HepG2 (cell line): ENCODE results near the gene CFAP61. TPM values are rescaled to one million over a fixed set of nuclear protein-coding genes. Genes with fewer than 3 reads are reported as not detected.

Experiments used
- ARNT2 ChIP-seq: sonication (generic); formaldehyde crosslinking; IDR thresholded peaks from 2 replicates; pipeline ENCODE4 v1.8.0; 2022; ENCODE audit warnings: mild to moderate bottlenecking, low read depth, missing genetic modification reagents, moderate library complexity
- ATRX ChIP-seq: sonication (generic); formaldehyde crosslinking; IDR thresholded peaks from 2 replicates; pipeline ENCODE4 v1.4.0; 2020; ENCODE audit warnings: missing genetic modification reagents, borderline replicate concordance
- HES4 ChIP-seq: sonication (generic); formaldehyde crosslinking; IDR thresholded peaks from 2 replicates; pipeline ENCODE4 v1.9.0; 2021; ENCODE audit warnings: mild to moderate bottlenecking, missing genetic modification reagents, borderline replicate concordance
- IRF2 ChIP-seq: IDR thresholded peaks from 2 replicates; pipeline ENCODE4 v1.6.1; 2018; ENCODE audit warnings: missing genetic modification reagents, missing compliant biosample characterization
- JUN ChIP-seq: sonication (generic); formaldehyde crosslinking; IDR thresholded peaks from 2 replicates; pipeline ENCODE4 v1.4.0; 2020; ENCODE audit warnings: mild to moderate bottlenecking, missing genetic modification reagents
- RXRB ChIP-seq: IDR thresholded peaks from 2 replicates; pipeline ENCODE4 v1.6.1; 2016; ENCODE audit warnings: borderline replicate concordance, missing genetic modification reagents, missing compliant biosample characterization
- SPEN ChIP-seq: sonication (generic); formaldehyde crosslinking; IDR thresholded peaks from 2 replicates; pipeline ENCODE4 v1.5.1; 2020; ENCODE audit warnings: low read depth, mild to moderate bottlenecking, missing genetic modification reagents
- ZNF230 ChIP-seq: sonication (generic); formaldehyde crosslinking; IDR thresholded peaks from 2 replicates; pipeline ENCODE4 v1.4.0; 2020; ENCODE audit warnings: mild to moderate bottlenecking, missing genetic modification reagents
- ZNF251 ChIP-seq: sonication (generic); formaldehyde crosslinking; IDR thresholded peaks from 2 replicates; pipeline ENCODE4 v1.9.0; 2021; ENCODE audit warnings: mild to moderate bottlenecking, missing genetic modification reagents
- ZNF678 ChIP-seq: sonication (generic); formaldehyde crosslinking; IDR thresholded peaks from 2 replicates; pipeline ENCODE4 v1.4.0; 2020; ENCODE audit warnings: mild to moderate bottlenecking, missing genetic modification reagents
- polyA plus RNA-seq, 8 experiments: library from polyadenylated mRNA; depleted of rRNA in 3 of 8; stranded (reverse) in 7 of 8; unstranded in 1 of 8; fragments of >200 nt; fragmentation: Illumina TruSeq in 4 of 8; extraction: Trizol in 4 of 8; gene quantifications; 2 replicates each; pipeline versions ENCODE4 v1.2.1 to v1.2.3, GENCODE V29; 2011 to 2016; ENCODE audit warnings: low read depth in 4 of 8, missing spikeins in 1 of 8, mixed read lengths in 1 of 8; ENCODE audit not compliant: insufficient read depth in 1 of 8
- total RNA-seq, 5 experiments: library from RNA; depleted of rRNA; stranded (reverse); fragments of >200 nt; fragmentation: Illumina TruSeq; extraction: Trizol; gene quantifications; 2 replicates each; pipeline ENCODE4 v1.2.3, GENCODE V29; 2016; ENCODE audit warnings: low read depth in 1 of 5
- TF ChIP-seq, protein P1 (sequence below), 2 experiments: sonication (generic) in 1 of 2; formaldehyde crosslinking in 1 of 2; IDR thresholded peaks; 2 replicates each; pipeline versions ENCODE4 v1.5.1 to v1.6.1; 2011 to 2020; ENCODE audit warnings: borderline replicate concordance in 1 of 2, low read depth in 1 of 2, low read length in 1 of 2, mild to moderate bottlenecking in 1 of 2, missing genetic modification reagents in 1 of 2, moderate library complexity in 1 of 2
- TF ChIP-seq, protein P2 (sequence below): sonication (generic); formaldehyde crosslinking; IDR thresholded peaks from 2 replicates; pipeline ENCODE4 v1.4.0; 2020; ENCODE audit warnings: missing genetic modification reagents, mild to moderate bottlenecking, borderline replicate concordance
- TF ChIP-seq, protein P3 (sequence below): sonication (generic); formaldehyde crosslinking; IDR thresholded peaks from 2 replicates; pipeline ENCODE4 v1.9.0; 2022; ENCODE audit warnings: low read depth, missing genetic modification reagents
- TF ChIP-seq, protein P4 (sequence below): sonication (generic); formaldehyde crosslinking; IDR thresholded peaks from 2 replicates; pipeline ENCODE4 v1.4.0; 2020; ENCODE audit warnings: missing genetic modification reagents, borderline replicate concordance
- TF ChIP-seq, protein P5 (sequence below): IDR thresholded peaks from 2 replicates; pipeline ENCODE4 v1.6.1; 2016; ENCODE audit warnings: missing genetic modification reagents, missing compliant biosample characterization
- TF ChIP-seq, protein P6 (sequence below): sonication (generic); formaldehyde crosslinking; IDR thresholded peaks from 2 replicates; pipeline ENCODE4 v1.8.0; 2022; ENCODE audit warnings: low read depth, missing genetic modification reagents

CFAP61 gene
- total and polyA plus RNA-seq, 2 of the 13 experiments (the other 11 are each of a cell fraction or from before 2014, with no cell fraction given): 0.27 TPM; not detected in 1

DNA sequence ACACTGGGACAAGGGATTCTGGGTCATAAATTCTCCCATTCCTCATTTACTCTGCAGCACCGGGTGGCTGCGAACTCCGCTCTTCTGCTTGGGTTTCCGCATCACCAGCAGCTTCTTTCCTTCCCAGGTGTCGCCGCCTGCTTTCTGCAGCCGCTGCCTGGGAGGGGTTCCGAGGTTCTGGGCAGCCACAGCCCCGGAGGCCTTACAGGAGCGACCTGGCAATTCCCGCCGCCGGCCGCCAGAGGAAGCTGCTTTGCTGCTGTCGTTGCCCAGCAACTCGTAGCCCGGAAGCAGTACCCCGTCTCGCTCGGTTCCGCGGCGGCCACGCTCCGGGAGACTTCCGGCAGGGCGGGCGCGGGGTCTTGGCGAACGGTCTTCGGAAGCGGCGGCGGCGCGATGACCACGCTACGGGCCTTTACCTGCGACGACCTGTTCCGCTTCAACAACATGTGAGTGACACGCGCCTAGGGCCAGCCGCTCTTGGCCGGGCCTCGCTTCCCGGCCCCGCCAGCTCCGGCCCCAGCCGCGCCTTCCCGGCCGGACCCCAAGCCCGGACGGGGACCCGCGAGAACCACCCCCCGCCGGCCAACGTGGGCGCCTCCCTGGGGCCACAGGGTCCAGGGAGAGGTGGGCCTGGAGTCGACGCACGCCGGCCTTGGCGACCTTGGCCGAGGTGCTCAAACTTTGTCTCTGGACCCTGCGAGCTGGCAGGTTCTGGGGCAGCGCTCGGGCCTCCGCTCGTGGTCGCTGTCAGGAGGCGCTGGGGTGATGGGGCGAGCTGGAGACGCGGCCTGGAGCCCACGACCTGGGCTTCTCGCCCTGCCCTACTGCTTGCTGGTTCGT lies 35.1 kb upstream of the CFAP61 start, which contains the start of gene NAA20 (continued):
- TF ChIP-seq JUN: peak; percentile 90
- peak; percentile 86 for TF ChIP-seq RXRB (CRISPR knock-in tag)
- peak; percentile 95 for TF ChIP-seq HES4 (CRISPR knock-in tag)
- peak; percentile 94 for TF ChIP-seq ZNF678 (CRISPR knock-in tag)
- peak; percentile 82; the same call in 1 of the 2 replicates for TF ChIP-seq ZNF251 (CRISPR knock-in tag)
- TF ChIP-seq, protein P1, sequence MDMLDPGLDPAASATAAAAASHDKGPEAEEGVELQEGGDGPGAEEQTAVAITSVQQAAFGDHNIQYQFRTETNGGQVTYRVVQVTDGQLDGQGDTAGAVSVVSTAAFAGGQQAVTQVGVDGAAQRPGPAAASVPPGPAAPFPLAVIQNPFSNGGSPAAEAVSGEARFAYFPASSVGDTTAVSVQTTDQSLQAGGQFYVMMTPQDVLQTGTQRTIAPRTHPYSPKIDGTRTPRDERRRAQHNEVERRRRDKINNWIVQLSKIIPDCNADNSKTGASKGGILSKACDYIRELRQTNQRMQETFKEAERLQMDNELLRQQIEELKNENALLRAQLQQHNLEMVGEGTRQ (IDR thresholded peaks at IDR 0.05; ENCODE audit: low read depth, low read length): no peak
- TF ChIP-seq, protein P1 (CRISPR knock-in tag; IDR thresholded peaks at IDR 0.05; ENCODE audit: borderline replicate concordance): no peak
- peak; percentile 99 for TF ChIP-seq ARNT2 (CRISPR knock-in tag)
- TF ChIP-seq IRF2 (CRISPR knock-in tag): peak; percentile 99
- TF ChIP-seq, protein P2, sequence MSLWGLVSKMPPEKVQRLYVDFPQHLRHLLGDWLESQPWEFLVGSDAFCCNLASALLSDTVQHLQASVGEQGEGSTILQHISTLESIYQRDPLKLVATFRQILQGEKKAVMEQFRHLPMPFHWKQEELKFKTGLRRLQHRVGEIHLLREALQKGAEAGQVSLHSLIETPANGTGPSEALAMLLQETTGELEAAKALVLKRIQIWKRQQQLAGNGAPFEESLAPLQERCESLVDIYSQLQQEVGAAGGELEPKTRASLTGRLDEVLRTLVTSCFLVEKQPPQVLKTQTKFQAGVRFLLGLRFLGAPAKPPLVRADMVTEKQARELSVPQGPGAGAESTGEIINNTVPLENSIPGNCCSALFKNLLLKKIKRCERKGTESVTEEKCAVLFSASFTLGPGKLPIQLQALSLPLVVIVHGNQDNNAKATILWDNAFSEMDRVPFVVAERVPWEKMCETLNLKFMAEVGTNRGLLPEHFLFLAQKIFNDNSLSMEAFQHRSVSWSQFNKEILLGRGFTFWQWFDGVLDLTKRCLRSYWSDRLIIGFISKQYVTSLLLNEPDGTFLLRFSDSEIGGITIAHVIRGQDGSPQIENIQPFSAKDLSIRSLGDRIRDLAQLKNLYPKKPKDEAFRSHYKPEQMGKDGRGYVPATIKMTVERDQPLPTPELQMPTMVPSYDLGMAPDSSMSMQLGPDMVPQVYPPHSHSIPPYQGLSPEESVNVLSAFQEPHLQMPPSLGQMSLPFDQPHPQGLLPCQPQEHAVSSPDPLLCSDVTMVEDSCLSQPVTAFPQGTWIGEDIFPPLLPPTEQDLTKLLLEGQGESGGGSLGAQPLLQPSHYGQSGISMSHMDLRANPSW: no peak; the same call in 1 of the 2 replicates
- TF ChIP-seq, protein P3, sequence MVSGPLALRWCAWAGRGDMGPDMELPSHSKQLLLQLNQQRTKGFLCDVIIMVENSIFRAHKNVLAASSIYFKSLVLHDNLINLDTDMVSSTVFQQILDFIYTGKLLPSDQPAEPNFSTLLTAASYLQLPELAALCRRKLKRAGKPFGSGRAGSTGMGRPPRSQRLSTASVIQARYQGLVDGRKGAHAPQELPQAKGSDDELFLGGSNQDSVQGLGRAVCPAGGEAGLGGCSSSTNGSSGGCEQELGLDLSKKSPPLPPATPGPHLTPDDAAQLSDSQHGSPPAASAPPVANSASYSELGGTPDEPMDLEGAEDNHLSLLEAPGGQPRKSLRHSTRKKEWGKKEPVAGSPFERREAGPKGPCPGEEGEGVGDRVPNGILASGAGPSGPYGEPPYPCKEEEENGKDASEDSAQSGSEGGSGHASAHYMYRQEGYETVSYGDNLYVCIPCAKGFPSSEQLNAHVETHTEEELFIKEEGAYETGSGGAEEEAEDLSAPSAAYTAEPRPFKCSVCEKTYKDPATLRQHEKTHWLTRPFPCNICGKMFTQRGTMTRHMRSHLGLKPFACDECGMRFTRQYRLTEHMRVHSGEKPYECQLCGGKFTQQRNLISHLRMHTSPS: peak; percentile 44; the same call in 1 of the 2 replicates
- TF ChIP-seq, protein P4, sequence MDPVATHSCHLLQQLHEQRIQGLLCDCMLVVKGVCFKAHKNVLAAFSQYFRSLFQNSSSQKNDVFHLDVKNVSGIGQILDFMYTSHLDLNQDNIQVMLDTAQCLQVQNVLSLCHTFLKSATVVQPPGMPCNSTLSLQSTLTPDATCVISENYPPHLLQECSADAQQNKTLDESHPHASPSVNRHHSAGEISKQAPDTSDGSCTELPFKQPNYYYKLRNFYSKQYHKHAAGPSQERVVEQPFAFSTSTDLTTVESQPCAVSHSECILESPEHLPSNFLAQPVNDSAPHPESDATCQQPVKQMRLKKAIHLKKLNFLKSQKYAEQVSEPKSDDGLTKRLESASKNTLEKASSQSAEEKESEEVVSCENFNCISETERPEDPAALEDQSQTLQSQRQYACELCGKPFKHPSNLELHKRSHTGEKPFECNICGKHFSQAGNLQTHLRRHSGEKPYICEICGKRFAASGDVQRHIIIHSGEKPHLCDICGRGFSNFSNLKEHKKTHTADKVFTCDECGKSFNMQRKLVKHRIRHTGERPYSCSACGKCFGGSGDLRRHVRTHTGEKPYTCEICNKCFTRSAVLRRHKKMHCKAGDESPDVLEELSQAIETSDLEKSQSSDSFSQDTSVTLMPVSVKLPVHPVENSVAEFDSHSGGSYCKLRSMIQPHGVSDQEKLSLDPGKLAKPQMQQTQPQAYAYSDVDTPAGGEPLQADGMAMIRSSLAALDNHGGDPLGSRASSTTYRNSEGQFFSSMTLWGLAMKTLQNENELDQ: no peak; the same call in 1 of the 2 replicates
- TF ChIP-seq SPEN (CRISPR knock-in tag): peak; percentile 98
- no peak for TF ChIP-seq ATRX
- peak; percentile 87 for TF ChIP-seq ZNF230 (CRISPR knock-in tag)
- TF ChIP-seq, protein P5, sequence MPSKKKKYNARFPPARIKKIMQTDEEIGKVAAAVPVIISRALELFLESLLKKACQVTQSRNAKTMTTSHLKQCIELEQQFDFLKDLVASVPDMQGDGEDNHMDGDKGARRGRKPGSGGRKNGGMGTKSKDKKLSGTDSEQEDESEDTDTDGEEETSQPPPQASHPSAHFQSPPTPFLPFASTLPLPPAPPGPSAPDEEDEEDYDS: peak; percentile 11; the same call in 1 of the 2 replicates
- TF ChIP-seq, protein P6, sequence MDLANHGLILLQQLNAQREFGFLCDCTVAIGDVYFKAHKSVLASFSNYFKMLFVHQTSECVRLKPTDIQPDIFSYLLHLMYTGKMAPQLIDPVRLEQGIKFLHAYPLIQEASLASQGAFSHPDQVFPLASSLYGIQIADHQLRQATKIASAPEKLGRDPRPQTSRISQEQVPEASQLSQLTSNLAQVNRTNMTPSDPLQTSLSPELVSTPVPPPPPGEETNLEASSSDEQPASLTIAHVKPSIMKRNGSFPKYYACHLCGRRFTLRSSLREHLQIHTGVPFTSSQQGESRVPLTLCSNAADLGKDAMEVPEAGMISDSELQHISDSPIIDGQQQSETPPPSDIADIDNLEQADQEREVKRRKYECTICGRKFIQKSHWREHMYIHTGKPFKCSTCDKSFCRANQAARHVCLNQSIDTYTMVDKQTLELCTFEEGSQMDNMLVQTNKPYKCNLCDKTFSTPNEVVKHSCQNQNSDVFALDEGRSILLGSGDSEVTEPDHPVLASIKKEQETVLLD (CRISPR knock-in tag): peak; percentile 99
